GM18505 (cell line): Measurements from ENCODE around the gene AKR1B15.
"Not testable (repeated sequence)": the region's sequence is repeated elsewhere in the genome, so short reads cannot be mapped to it uniquely, and the experiment has no call there.

Source experiments
- ATAC-seq: cut with Tn5 transposase; IDR thresholded peaks from one replicate; pipeline ENCODE4 v1.9.1; 2021; ENCODE audit not compliant: unreplicated experiment
- POLR2A ChIP-seq: IDR thresholded peaks from 4 replicates; pipeline ENCODE4 v1.6.1; 2011; ENCODE audit warnings: borderline replicate concordance; ENCODE audit not compliant: insufficient read depth, insufficient read length; ENCODE audit errors: extremely low read depth

The AKR1B15 gene

GRCh38 chr7:134520130-134520529, 28.8 kb upstream of the AKR1B15 start:
- no peak for TF ChIP-seq POLR2A
- no peak for ATAC-seq

- TF ChIP-seq POLR2A: no peak
- ATAC-seq: no peak
Measured at GRCh38 chr7:134522601-134523000, 26.3 kb upstream of the AKR1B15 start.

DNA sequence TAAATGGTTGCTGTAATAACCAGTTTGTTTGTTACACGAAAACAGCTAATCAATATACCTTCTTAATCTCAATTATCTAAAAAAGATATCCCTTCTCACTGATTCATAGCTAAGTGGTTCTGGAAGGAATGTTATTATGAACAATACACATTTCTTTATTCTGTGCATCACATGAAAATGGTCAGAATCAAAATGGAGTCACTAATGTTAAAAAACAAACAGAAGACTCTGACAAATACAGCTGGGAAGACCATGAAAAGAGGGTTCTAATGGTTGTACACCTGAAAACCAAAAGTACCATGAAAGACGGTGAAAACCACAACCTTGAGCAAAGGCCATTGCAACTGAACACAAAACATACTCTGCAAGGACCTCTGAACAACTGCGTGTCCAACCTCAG, 23.5 kb upstream of the AKR1B15 start:
- ATAC-seq: not testable (repeated sequence)

DNA sequence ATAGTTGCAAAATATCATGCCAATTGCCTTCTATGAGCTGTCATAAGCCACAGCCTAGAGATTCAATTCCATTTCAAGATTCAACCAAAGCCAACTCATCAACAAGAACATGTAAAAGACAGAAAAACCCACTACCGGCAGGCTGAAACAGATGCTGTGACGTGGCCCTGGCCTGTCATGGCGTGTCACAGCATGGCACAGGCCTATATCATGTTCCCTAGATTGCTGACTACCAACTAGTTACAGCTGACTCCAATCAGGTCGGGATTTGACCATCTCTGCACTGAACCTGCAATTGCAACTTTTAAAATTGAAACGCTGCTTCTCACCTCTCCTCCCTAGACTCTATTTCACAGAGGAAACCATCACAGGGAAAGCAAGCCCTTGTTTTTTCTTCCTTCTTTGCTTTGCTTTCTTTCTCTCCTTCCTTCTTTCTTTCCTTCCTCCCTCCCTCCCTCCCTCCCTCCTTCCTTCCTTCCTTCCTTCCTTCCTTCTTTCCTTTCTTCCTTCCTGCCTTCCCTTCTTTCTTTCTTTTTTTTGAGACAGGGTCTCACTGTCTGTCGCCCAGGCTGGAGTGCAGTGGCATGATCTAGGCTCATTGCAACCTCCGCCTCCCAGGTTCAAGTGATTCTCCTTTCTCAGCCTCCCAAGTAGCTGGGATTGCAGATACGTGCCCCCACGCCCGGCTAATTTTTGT, 22.2 kb upstream of the AKR1B15 start:
- not testable (repeated sequence) for ATAC-seq

DNA sequence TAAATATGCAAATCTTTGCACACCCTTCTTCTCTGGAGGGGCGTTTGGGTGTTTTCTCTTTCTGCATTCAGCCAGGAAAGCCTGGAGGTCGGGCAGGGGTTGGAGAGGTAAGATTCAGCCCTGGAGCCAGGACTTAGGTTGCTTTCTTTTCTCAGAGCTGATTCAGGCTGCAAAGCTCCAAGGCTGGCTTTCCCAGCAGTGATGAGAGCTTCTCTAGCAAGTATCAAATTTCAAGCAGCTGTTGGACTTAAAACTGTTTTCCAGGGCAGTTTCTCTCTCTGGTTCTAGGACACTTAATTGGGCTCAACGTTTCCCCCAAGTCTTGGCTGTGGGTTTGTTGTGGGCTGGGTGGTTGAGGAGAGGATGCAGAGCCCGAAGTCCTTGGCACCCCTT, 20.9 kb upstream of the AKR1B15 start:
- TF ChIP-seq POLR2A: no peak
- ATAC-seq: no peak

GRCh38 chr7:134528749-134529148, 20.2 kb upstream of the AKR1B15 start:
- TF ChIP-seq POLR2A: no peak
- no peak for ATAC-seq

GRCh38 chr7:134530460-134530859, 18.4 kb upstream of the AKR1B15 start:
- no peak for ATAC-seq

GRCh38 chr7:134532180-134532953, 16.5 kb upstream of the AKR1B15 start:
- ATAC-seq: no peak
- TF ChIP-seq POLR2A: no peak

More at GRCh38 chr7:134530460-134530859, 18.4 kb upstream of the AKR1B15 start:
- TF ChIP-seq POLR2A: no peak

DNA sequence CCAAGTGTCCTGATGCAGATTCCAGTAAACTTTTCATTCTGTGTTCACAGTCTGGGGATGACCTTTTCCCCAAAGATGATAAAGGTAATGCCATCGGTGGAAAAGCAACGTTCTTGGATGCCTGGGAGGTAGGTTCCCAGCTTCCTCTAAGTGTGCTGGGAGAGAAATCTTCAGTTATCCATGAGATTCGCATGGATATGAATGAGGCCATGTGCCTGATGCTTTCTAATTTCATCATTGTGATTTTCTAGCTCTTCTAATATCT, 16.0 kb upstream of the AKR1B15 start:
- ATAC-seq: no peak
- no peak for TF ChIP-seq POLR2A

GRCh38 chr7:134533288-134533771, 15.6 kb upstream of the AKR1B15 start:
- ATAC-seq: no peak
- no peak for TF ChIP-seq POLR2A

GRCh38 chr7:134534633-134535032, 14.3 kb upstream of the AKR1B15 start:
- no peak for ATAC-seq
- TF ChIP-seq POLR2A: no peak

DNA sequence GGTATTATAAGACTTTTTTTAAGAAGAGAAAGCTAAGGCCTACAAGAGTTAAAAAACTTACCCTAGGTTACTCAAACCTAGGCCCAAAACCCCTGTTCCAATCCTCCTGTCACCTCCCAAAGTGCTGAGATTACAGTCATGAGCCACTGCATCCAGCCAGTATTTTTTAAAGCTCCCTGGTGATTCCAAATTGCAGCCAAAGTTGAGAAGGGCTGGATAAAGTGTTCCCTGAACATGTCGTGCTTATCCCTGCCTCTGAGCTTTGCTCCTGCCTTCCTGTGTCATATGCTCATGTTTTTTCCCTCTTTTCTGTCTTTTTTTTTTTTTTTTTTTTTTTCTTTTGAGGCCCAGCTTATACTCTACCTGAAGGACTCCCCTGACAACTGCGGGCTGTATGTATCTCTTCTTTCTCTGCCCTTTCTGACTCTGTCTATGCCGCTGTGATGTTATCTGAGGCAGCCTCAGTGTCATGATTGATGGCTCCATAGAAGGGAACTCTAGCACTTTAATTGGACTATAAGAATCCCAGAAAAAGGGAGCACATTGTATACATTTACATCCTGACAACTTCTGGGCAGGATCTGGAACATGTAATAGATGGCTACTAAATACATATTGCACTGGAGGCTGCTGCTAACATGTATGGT, 13.5 kb upstream of the AKR1B15 start:
- ATAC-seq: no peak
- no peak for TF ChIP-seq POLR2A

DNA sequence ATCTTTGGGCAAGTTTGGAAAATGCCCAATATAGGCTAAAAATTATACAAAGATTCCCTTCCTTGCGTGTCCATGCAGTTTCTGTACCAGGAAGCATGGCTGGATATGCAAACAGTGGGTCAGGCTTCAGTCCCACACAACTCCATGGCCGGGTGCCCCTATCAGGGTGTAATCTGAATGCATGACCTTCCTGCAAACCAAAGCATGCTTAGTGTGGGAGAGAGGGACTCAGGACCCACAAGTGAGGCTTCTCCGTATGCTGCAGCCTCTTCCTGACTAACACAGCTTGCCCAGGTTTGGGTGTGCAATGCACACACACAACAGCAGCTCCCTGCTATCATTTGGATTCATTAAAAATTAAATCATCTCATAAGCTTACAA, 13.0 kb upstream of the AKR1B15 start:
- ATAC-seq: no peak
- no peak for TF ChIP-seq POLR2A

DNA sequence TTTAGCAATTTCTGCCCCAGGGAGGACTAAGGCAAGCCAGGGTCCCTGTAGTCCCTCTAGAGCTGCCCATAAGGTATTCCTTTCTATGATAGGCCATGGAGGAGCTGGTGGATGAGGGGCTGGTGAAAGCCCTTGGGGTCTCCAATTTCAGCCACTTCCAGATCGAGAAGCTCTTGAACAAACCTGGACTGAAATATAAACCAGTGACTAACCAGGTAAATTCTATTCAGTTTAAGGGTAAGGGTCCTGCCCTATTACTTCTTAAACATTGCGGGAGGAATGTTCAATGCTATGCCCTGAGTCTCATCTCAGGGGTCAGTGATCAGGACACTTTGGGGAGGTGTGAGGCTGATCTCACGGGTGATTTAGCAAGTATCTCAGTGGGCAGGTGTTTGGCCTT, 12.4 kb upstream of the AKR1B15 start:
- not testable (repeated sequence) for ATAC-seq

DNA sequence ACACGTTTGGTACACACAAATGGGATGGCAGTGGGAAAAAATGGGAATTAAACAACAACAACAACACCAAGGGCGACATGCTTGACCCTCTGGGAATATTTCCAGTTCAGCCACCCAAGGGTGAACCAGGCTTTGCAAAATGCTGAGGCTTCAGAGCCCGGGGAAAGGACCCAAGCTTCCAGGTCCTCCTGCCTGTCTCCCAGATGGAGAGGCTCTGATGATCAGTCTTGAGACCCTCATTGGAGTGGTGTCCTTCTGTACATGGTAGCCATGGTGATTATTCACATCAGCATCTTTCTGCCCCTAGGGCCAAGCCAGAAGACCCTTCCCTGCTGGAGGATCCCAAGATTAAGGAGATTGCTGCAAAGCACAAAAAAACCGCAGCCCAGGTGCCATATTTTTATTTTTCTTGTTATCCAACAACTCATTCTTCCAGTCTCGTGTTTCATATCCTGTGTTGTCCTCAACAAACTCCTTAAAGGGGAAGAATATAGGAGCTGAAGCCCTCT, 11.6 kb upstream of the AKR1B15 start:
- ATAC-seq: not testable (repeated sequence)
